PC-3 (cell line): ENCODE measurements around the gene EIF6. TPM values are rescaled to one million over a fixed set of nuclear protein-coding genes. Genes with fewer than 3 reads are reported as not detected.

Experiments used
- ATAC-seq: fragments of 200-7000 bp; cut with Tn5 transposase; 2 replicates; pipeline ENCODE4 v1.9.1; 2020; ENCODE audit warnings: mild to moderate bottlenecking, moderate library complexity
- BruUV-seq: library from RNA; stranded (reverse); fragments of 400-500 nt; replicated peaks from 2 replicates; lab custom pipeline; 2021; lab: Mats Ljungman, UMichigan
- CTCF ChIA-PET: fragments of 300-600 bp; sonication (Branson Sonifier 250); formaldehyde crosslinking; loops from one replicate; lab custom pipeline; 2022; ENCODE audit warnings: antibody characterized with exemption; lab: Charles Lee
- POLR2A ChIA-PET: fragments of 300-600 bp; sonication (Branson Sonifier 250); formaldehyde crosslinking; loops from one replicate; lab custom pipeline; 2022; ENCODE audit warnings: antibody characterized with exemption; ENCODE audit not compliant: unreplicated experiment; lab: Charles Lee
- DNase-seq: peaks from one replicate; pipeline ENCODE4 v3.0.0-alpha.2; 2015
- H2AFZ ChIP-seq: fragments of 300-600 bp; sonication (generic); 2 replicates; pipeline ENCODE4 v1.6.0; 2016; ENCODE audit warnings: antibody characterized with exemption, low read length
- H3F3A ChIP-seq: fragments of 300-600 bp; sonication (generic); one replicate; pipeline ENCODE4 v1.6.0; 2017; ENCODE audit warnings: antibody characterized with exemption, low read length, control low read depth, mild to moderate bottlenecking; ENCODE audit not compliant: unreplicated experiment
- H3K27ac ChIP-seq: fragments of 300-600 bp; sonication (generic); 2 replicates; pipeline ENCODE4 v1.5.1; 2016; ENCODE audit warnings: mild to moderate bottlenecking, low read length
- H3K27me3 ChIP-seq: fragments of 300-600 bp; sonication (generic); 2 replicates; pipeline ENCODE4 v1.6.1; 2016; ENCODE audit warnings: low read length, mixed read lengths
- H3K36me3 ChIP-seq: fragments of 300-600 bp; sonication (generic); 2 replicates; pipeline ENCODE4 v1.6.1; 2016; ENCODE audit warnings: low read depth, mixed run types, low read length, mixed read lengths
- H3K4me1 ChIP-seq: fragments of 300-600 bp; sonication (generic); 2 replicates; pipeline ENCODE4 v1.5.1; 2016; ENCODE audit warnings: low read length; ENCODE audit not compliant: insufficient read depth
- H3K4me2 ChIP-seq: fragments of 300-600 bp; sonication (generic); 2 replicates; pipeline ENCODE4 v1.6.0; 2016; ENCODE audit warnings: low read length
- H3K4me3 ChIP-seq: fragments of 300-600 bp; sonication (generic); 2 replicates; pipeline ENCODE4 v1.5.1; 2016; ENCODE audit warnings: mild to moderate bottlenecking, low read length, mixed read lengths
- H3K79me2 ChIP-seq: fragments of 300-600 bp; sonication (generic); 2 replicates; pipeline ENCODE4 v1.6.1; 2017; ENCODE audit warnings: low read length, mixed read lengths
- H3K9ac ChIP-seq: fragments of 300-600 bp; sonication (generic); 2 replicates; pipeline ENCODE4 v1.6.0; 2016; ENCODE audit warnings: mild to moderate bottlenecking, low read length
- H3K9me2 ChIP-seq: fragments of 300-600 bp; sonication (generic); replicated peaks from 2 replicates; pipeline ENCODE4 v1.6.1; 2016; ENCODE audit warnings: mixed run types, low read length, mixed read lengths
- H3K9me3 ChIP-seq: fragments of 300-600 bp; sonication (generic); 2 replicates; pipeline ENCODE4 v1.6.1; 2016; ENCODE audit warnings: low read length, mixed read lengths
- H4K20me1 ChIP-seq: fragments of 300-600 bp; sonication (generic); 2 replicates; pipeline ENCODE4 v1.6.1; 2016; ENCODE audit warnings: low read length, mixed read lengths
- EZH2 ChIP-seq: fragments of 300-600 bp; sonication (generic); IDR thresholded peaks from one replicate; pipeline ENCODE4 v1.6.1; 2017; ENCODE audit warnings: antibody characterized with exemption, mild to moderate bottlenecking, low read length; ENCODE audit not compliant: unreplicated experiment
- EZH2phosphoT487 ChIP-seq: fragments of 300-600 bp; sonication (generic); IDR thresholded peaks from 2 replicates; pipeline ENCODE4 v1.6.1; 2018; ENCODE audit warnings: mild to moderate bottlenecking, antibody characterized with exemption, low read length, borderline replicate concordance
- intact Hi-C: fragments of 100-400 bp; cut with micrococcal nuclease; formaldehyde crosslinking; loops from 2 replicates; pipeline ENCODE4 v1.9.0; 2023
- total RNA-seq: library from RNA; depleted of rRNA; stranded (reverse); fragments of >200 nt; gene quantifications from 2 replicates; pipeline ENCODE4 v1.2.3, GENCODE V29; 2014
- TF ChIP-seq, protein P1 (sequence below): fragments of 300-600 bp; sonication (generic); conservative IDR thresholded peaks from 2 replicates; pipeline ENCODE4 v1.5.1; 2017; ENCODE audit warnings: antibody characterized with exemption, low read depth, mild to moderate bottlenecking, low read length

EIF6 gene
- total RNA-seq, 1 experiment from 2014 or later: 292 TPM

DNA sequence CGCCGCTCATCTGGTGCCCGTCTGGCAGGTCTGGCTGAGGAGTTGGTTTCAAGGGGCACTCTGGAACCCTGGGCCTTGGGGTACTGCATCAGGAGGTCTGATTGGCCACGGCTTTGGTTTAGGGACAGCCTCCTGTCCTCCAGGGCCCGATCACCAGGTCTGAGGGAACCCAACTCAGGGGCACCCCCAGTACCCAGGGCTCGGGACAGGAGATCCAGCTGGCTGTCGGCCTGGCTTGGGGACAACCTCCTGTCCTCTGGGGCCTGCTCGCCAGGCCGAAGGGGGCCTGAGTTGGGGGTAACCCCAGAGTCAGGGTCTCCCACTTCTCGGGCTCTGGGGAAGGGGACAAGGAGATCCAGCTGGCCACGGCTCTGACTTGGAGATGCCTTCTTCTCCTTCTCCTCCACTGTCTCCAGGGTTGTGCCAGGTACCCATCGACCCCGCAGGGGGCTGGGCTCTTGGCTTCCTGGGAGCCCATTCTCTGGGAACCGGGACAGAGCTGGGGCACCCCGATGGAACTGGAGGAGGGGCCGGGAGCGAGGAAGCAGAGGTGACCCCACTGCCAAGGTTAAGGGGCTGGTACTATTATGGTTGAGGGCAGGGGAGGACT, 2.4 kb upstream of the EIF6 start:
- ATAC-seq (no peak), DNase-seq (no peak)
- H3K4me3 ChIP-seq: no peak overlapping the region
- H3K4me1 ChIP-seq: peaks cover 16% of the 10 kb centered on the region
- no peak for TF ChIP-seq EZH2phosphoT487
- TF ChIP-seq, protein P1, sequence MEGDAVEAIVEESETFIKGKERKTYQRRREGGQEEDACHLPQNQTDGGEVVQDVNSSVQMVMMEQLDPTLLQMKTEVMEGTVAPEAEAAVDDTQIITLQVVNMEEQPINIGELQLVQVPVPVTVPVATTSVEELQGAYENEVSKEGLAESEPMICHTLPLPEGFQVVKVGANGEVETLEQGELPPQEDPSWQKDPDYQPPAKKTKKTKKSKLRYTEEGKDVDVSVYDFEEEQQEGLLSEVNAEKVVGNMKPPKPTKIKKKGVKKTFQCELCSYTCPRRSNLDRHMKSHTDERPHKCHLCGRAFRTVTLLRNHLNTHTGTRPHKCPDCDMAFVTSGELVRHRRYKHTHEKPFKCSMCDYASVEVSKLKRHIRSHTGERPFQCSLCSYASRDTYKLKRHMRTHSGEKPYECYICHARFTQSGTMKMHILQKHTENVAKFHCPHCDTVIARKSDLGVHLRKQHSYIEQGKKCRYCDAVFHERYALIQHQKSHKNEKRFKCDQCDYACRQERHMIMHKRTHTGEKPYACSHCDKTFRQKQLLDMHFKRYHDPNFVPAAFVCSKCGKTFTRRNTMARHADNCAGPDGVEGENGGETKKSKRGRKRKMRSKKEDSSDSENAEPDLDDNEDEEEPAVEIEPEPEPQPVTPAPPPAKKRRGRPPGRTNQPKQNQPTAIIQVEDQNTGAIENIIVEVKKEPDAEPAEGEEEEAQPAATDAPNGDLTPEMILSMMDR: no peak
- no peak for TF ChIP-seq EZH2
- no peaks in the 10 kb centered on the region for H3K27me3 ChIP-seq
- H3K36me3 ChIP-seq: peaks cover 4% of the 10 kb centered on the region; the same call in 1 of the 2 replicates
- H2AFZ ChIP-seq: no peak overlapping the region
- no peaks in the 10 kb centered on the region for H4K20me1 ChIP-seq
- peaks cover 27% of the 10 kb centered on the region for H3K79me2 ChIP-seq
- H3K27ac ChIP-seq: no peak overlapping the region
- CTCF ChIA-PET: no interaction called here
- H3K9ac ChIP-seq: no peak overlapping the region
- intact Hi-C loops: no loop called here
- POLR2A ChIA-PET: no interaction called here
- H3F3A ChIP-seq: no peaks in the 10 kb centered on the region
- H3K9me2 ChIP-seq: no peaks in the 10 kb centered on the region
- H3K9me3 ChIP-seq: no peaks in the 10 kb centered on the region
- no TSS peak for BruUV-seq
- H3K4me2 ChIP-seq: no peak overlapping the region

DNA sequence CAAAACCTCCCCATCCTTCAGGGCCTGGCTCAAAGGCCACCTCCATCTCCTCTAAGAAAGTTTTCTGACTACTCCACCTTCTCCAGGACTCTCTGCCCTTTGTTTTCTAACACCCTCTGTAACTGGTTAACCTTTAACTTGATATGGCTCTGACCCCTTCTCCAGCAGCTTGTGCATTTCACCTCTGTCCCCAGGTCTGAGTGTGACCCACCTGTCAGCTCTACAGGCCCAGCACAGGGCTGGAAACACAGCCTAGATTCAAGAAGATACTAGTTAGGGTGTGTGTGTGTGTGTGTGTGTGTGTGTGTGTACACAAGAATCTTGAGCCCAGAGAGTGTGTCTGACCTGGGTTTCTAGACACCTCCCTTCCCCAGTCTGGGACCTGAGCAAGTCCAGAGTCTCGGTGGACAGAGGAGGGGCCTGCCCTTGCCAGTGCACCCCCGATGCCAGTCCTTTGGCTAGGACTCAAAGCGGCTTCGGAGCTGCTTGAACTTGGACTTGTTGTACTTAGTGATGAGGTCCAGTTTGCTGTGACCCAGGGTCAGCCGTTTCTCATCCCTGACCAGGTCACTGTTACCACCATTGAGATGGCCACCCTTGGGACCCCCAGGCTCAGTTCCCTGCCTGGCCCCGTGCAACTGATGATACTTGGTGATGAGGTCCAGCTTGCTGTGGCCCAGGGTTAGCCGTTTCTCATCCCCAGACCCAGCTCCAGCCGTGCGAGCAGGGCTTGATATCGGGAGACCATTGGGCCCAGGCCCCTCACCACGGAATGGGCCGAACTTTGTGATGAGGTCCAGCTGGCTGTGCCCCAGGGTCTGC, 1.7 kb upstream of the EIF6 start:
- CTCF ChIA-PET: no interaction called here
- no peak overlapping the region for H3K4me2 ChIP-seq

More for the DNA sequence above, 1.7 kb upstream of the EIF6 start:
- TF ChIP-seq, protein P1: no peak
- TF ChIP-seq EZH2phosphoT487 (no peak), EZH2 (no peak)
- Histone ChIP-seq H3K36me3 (peaks cover 9% of the 10 kb centered on the region), H2AFZ (no peak overlapping the region), H3K79me2 (peaks cover 34% of the 10 kb centered on the region), H3K9me3 (no peaks in the 10 kb centered on the region), H3F3A (no peaks in the 10 kb centered on the region), H3K27me3 (no peaks in the 10 kb centered on the region), H3K27ac (no peak overlapping the region), H3K4me3 (no peak overlapping the region), H3K9me2 (no peaks in the 10 kb centered on the region), H3K4me1 (peaks cover 16% of the 10 kb centered on the region), H4K20me1 (peaks cover 3% of the 10 kb centered on the region; the same call in 1 of the 2 replicates), H3K9ac (no peak overlapping the region)
- intact Hi-C loops: no loop called here
- POLR2A ChIA-PET: no interaction called here
- BruUV-seq: no TSS peak
- DNase-seq (no peak), ATAC-seq (no peak)
